WI38 (cell line): ENCODE results near the gene PYCR2.
"Not testable (repeated sequence)": the region's sequence is repeated elsewhere in the genome, so short reads cannot be mapped to it uniquely, and the experiment has no call there.

Source experiments
- H3K4me3 ChIP-seq: 2 replicates; pipeline ENCODE4 v1.5.1; 2011; ENCODE audit warnings: low read depth, mild to moderate bottlenecking, control low read depth, low read length
- CTCF ChIP-seq: IDR thresholded peaks from 2 replicates; pipeline ENCODE4 v1.5.1; 2012; ENCODE audit warnings: low read depth, mild to moderate bottlenecking, control low read depth, low read length

Gene PYCR2

GRCh38 chr1:225892307-225892706, 31.7 kb downstream of the PYCR2 start:
- no peak for TF ChIP-seq CTCF
- H3K4me3 ChIP-seq, result no peak overlapping the region

- H3K4me3 ChIP-seq, result no peak overlapping the region
- TF ChIP-seq CTCF, result no peak
Observed at GRCh38 chr1:225891229-225891972, 32.6 kb downstream of the PYCR2 start.

GRCh38 chr1:225890346-225891228, 33.5 kb downstream of the PYCR2 start:
- no peak for TF ChIP-seq CTCF
- H3K4me3 ChIP-seq, result no peak overlapping the region

- TF ChIP-seq CTCF, result no peak
Observed at GRCh38 chr1:225889743-225890142, 34.3 kb downstream of the PYCR2 start.

GRCh38 chr1:225888898-225889601, 35.0 kb downstream of the PYCR2 start, which contains the start of gene LEFTY1:
LEFTY1 (minus strand) TSS chr1:225889146; CDS start chr1:225889066, 80 bp downstream.
- no peak within 1 kb of the TSS for H3K4me3 ChIP-seq
- no peak for TF ChIP-seq CTCF

More at GRCh38 chr1:225889743-225890142, 34.3 kb downstream of the PYCR2 start:
- no peak overlapping the region for H3K4me3 ChIP-seq

- no peak for TF ChIP-seq CTCF
Observed at GRCh38 chr1:225888289-225888897, 35.7 kb downstream of the PYCR2 start.

GRCh38 chr1:225887554-225888288, 36.3 kb downstream of the PYCR2 start:
- H3K4me3 ChIP-seq, result not testable (repeated sequence)

More at GRCh38 chr1:225888289-225888897, 35.7 kb downstream of the PYCR2 start:
- no peak overlapping the region for H3K4me3 ChIP-seq
